GM23338 (cell line): ENCODE measurements around the gene VSIG10L. TPM values are rescaled to one million over a fixed set of nuclear protein-coding genes. Genes with fewer than 3 reads are reported as not detected.

Source experiments
- ATAC-seq: fragments of 200-7000 bp; cut with Tn5 transposase; 3 replicates; pipeline ENCODE4 v1.9.1; 2020
- DNase-seq: peaks from one replicate; pipeline ENCODE4 v3.0.0-alpha.2; 2015; ENCODE audit warnings: low spot score
- H2AFZ ChIP-seq: fragments of 200-600 bp; sonication (generic); 2 replicates; pipeline ENCODE4 v1.8.0; 2016; ENCODE audit warnings: antibody characterized with exemption, mild to moderate bottlenecking, moderate library complexity
- H3F3A ChIP-seq: fragments of 200-600 bp; sonication (generic); replicated peaks from 2 replicates; pipeline ENCODE4 v1.8.0; 2017; ENCODE audit warnings: antibody characterized with exemption, mixed run types, low read depth
- H3K27ac ChIP-seq: fragments of 200-600 bp; sonication (generic); 2 replicates; pipeline ENCODE4 v1.6.1; 2016; ENCODE audit warnings: low read depth
- H3K27me3 ChIP-seq: fragments of 200-600 bp; sonication (generic); 2 replicates; pipeline ENCODE4 v1.8.0; 2016; ENCODE audit warnings: mild to moderate bottlenecking, mixed run types, moderate library complexity; ENCODE audit not compliant: insufficient read depth
- H3K36me3 ChIP-seq: fragments of 200-600 bp; sonication (generic); 2 replicates; pipeline ENCODE4 v1.8.0; 2016; ENCODE audit warnings: mild to moderate bottlenecking; ENCODE audit not compliant: insufficient read depth
- H3K4me1 ChIP-seq: fragments of 200-600 bp; sonication (generic); 2 replicates; pipeline ENCODE4 v1.8.0; 2016; ENCODE audit warnings: mild to moderate bottlenecking, moderate library complexity; ENCODE audit not compliant: insufficient read depth
- H3K4me2 ChIP-seq: fragments of 200-600 bp; sonication (generic); 2 replicates; pipeline ENCODE4 v1.7.1; 2017; ENCODE audit warnings: mixed run types
- H3K4me3 ChIP-seq: fragments of 200-600 bp; sonication (generic); 2 replicates; pipeline ENCODE4 v1.6.1; 2016; ENCODE audit warnings: mixed run types
- H3K79me2 ChIP-seq: fragments of 200-600 bp; sonication (generic); replicated peaks from 2 replicates; pipeline ENCODE4 v1.8.0; 2017; ENCODE audit warnings: mild to moderate bottlenecking; ENCODE audit not compliant: insufficient read depth
- H3K9me2 ChIP-seq: fragments of 200-600 bp; sonication (generic); 2 replicates; pipeline ENCODE4 v1.8.0; 2017; ENCODE audit not compliant: insufficient read depth
- H4K20me1 ChIP-seq: fragments of 200-600 bp; sonication (generic); replicated peaks from 2 replicates; pipeline ENCODE4 v1.8.0; 2017; ENCODE audit warnings: mild to moderate bottlenecking; ENCODE audit not compliant: insufficient read depth
- H3K27ac Mint-ChIP-seq: 2 replicates; pipeline ENCODE4 v1.8.0; 2020; ENCODE audit warnings: inconsistent platforms, mild to moderate bottlenecking, moderate library complexity, mixed read lengths
- H3K27me3 Mint-ChIP-seq: 3 replicates; pipeline ENCODE4 v1.8.0; 2022; ENCODE audit warnings: low read depth, mild to moderate bottlenecking, moderate library complexity, mixed read lengths, inconsistent platforms; ENCODE audit not compliant: insufficient read depth, poor library complexity
- H3K36me3 Mint-ChIP-seq: 3 replicates; pipeline ENCODE4 v1.8.0; 2021; ENCODE audit warnings: low read depth, mild to moderate bottlenecking, inconsistent platforms, moderate library complexity, mixed read lengths
- H3K4me1 Mint-ChIP-seq: 3 replicates; pipeline ENCODE4 v1.8.0; 2020; ENCODE audit warnings: mild to moderate bottlenecking, inconsistent platforms, mixed read lengths
- H3K4me3 Mint-ChIP-seq: 3 replicates; pipeline ENCODE4 v1.8.0; 2021; ENCODE audit warnings: moderate library complexity, mild to moderate bottlenecking, inconsistent platforms, mixed read lengths
- H3K9me3 Mint-ChIP-seq: 3 replicates; pipeline ENCODE4 v1.8.0; 2020; ENCODE audit warnings: moderate library complexity, mild to moderate bottlenecking, inconsistent platforms, mixed read lengths
- CTCF ChIP-seq, 2 experiments: fragments of 200-600 bp in 1 of 2; sonication (generic) in 1 of 2; conservative IDR thresholded peaks; 2 replicates each; pipeline versions ENCODE4 v1.5.1 to v1.6.1; 2016 to 2017; ENCODE audit warnings: antibody characterized with exemption in 2 of 2, low read depth in 2 of 2, mild to moderate bottlenecking in 2 of 2, moderate library complexity in 1 of 2
- ETS1 ChIP-seq: IDR thresholded peaks from 2 replicates; pipeline ENCODE4 v1.6.1; 2016; ENCODE audit warnings: antibody characterized with exemption
- POLR2AphosphoS5 ChIP-seq: IDR thresholded peaks from 2 replicates; pipeline ENCODE4 v1.6.1; 2016; ENCODE audit warnings: antibody characterized with exemption, low read depth
- STAT1 ChIP-seq: IDR thresholded peaks from one replicate; pipeline ENCODE4 v1.6.1; 2016; ENCODE audit warnings: antibody characterized with exemption; ENCODE audit not compliant: unreplicated experiment
- polyA plus RNA-seq: library from polyadenylated mRNA; unstranded; fragments of >200 nt; fragmentation: Nextera tagmentation; extraction: Ambion mirVana; gene quantifications from 2 replicates; pipeline ENCODE4 v1.2.1, GENCODE V29; 2016
- total RNA-seq: library from RNA; depleted of rRNA; stranded (reverse); fragments of >200 nt; shearing (Covaris generic); gene quantifications from 2 replicates; pipeline ENCODE4 v1.2.3, GENCODE V29; 2014
- TF ChIP-seq, protein P1 (sequence below): fragments of 250-450 bp; sonication (Bioruptor Pico); IDR thresholded peaks from 2 replicates; pipeline ENCODE4 v1.5.0; 2020; ENCODE audit warnings: mild to moderate bottlenecking, moderate library complexity

VSIG10L gene
- total and polyA plus RNA-seq, 2 experiments from 2014 or later = 9.6 to 10.4 TPM

DNA sequence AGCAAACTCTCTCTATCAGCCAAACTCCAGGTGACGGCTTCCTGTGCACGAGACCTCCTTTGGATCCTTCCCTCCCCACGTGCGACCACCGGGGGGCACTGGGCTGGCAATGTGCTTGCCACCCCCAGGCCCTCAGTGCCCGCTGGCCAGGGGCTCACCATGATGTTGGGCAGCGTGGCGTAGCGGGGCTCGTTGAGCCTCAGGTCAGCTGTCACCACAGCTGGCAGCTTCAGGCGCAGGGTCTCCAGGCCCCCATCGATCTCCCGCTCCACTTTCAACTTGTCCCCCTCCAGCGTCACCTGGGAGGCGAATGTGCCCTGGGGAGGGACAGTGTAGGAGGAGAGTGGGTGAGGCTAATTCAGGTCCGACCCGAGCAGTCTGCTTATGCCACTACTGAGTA lies 4.8 kb upstream of the VSIG10L start:
- peaks cover 2% of the 10 kb centered on the region; the same call in 1 of the 2 replicates for H3K27me3 ChIP-seq
- H3K27ac ChIP-seq = no peak overlapping the region
- no peak for DNase-seq
- peak; percentile 61 for ATAC-seq
- no peaks in the 10 kb centered on the region for H3K9me2 ChIP-seq
- no peak overlapping the region for H3K4me3 Mint-ChIP-seq
- peaks cover 6% of the 10 kb centered on the region for H3K36me3 Mint-ChIP-seq
- H3K79me2 ChIP-seq = no peaks in the 10 kb centered on the region
- H3K9me3 Mint-ChIP-seq = no peaks in the 10 kb centered on the region
- H3K27me3 Mint-ChIP-seq = peaks cover 3% of the 10 kb centered on the region
- no peaks in the 10 kb centered on the region; the same call in 1 of the 2 replicates for H4K20me1 ChIP-seq
- H3K4me2 ChIP-seq = no peak overlapping the region
- no peaks in the 10 kb centered on the region for H3F3A ChIP-seq
- no peak for TF ChIP-seq POLR2AphosphoS5
- no peak for TF ChIP-seq ETS1
- TF ChIP-seq CTCF (conservative IDR thresholded peaks at IDR 0.05; ENCODE audit: low read depth in 2 of 2) = peak; percentile 42 to 59
- TF ChIP-seq STAT1 = no peak
- TF ChIP-seq, protein P1, sequence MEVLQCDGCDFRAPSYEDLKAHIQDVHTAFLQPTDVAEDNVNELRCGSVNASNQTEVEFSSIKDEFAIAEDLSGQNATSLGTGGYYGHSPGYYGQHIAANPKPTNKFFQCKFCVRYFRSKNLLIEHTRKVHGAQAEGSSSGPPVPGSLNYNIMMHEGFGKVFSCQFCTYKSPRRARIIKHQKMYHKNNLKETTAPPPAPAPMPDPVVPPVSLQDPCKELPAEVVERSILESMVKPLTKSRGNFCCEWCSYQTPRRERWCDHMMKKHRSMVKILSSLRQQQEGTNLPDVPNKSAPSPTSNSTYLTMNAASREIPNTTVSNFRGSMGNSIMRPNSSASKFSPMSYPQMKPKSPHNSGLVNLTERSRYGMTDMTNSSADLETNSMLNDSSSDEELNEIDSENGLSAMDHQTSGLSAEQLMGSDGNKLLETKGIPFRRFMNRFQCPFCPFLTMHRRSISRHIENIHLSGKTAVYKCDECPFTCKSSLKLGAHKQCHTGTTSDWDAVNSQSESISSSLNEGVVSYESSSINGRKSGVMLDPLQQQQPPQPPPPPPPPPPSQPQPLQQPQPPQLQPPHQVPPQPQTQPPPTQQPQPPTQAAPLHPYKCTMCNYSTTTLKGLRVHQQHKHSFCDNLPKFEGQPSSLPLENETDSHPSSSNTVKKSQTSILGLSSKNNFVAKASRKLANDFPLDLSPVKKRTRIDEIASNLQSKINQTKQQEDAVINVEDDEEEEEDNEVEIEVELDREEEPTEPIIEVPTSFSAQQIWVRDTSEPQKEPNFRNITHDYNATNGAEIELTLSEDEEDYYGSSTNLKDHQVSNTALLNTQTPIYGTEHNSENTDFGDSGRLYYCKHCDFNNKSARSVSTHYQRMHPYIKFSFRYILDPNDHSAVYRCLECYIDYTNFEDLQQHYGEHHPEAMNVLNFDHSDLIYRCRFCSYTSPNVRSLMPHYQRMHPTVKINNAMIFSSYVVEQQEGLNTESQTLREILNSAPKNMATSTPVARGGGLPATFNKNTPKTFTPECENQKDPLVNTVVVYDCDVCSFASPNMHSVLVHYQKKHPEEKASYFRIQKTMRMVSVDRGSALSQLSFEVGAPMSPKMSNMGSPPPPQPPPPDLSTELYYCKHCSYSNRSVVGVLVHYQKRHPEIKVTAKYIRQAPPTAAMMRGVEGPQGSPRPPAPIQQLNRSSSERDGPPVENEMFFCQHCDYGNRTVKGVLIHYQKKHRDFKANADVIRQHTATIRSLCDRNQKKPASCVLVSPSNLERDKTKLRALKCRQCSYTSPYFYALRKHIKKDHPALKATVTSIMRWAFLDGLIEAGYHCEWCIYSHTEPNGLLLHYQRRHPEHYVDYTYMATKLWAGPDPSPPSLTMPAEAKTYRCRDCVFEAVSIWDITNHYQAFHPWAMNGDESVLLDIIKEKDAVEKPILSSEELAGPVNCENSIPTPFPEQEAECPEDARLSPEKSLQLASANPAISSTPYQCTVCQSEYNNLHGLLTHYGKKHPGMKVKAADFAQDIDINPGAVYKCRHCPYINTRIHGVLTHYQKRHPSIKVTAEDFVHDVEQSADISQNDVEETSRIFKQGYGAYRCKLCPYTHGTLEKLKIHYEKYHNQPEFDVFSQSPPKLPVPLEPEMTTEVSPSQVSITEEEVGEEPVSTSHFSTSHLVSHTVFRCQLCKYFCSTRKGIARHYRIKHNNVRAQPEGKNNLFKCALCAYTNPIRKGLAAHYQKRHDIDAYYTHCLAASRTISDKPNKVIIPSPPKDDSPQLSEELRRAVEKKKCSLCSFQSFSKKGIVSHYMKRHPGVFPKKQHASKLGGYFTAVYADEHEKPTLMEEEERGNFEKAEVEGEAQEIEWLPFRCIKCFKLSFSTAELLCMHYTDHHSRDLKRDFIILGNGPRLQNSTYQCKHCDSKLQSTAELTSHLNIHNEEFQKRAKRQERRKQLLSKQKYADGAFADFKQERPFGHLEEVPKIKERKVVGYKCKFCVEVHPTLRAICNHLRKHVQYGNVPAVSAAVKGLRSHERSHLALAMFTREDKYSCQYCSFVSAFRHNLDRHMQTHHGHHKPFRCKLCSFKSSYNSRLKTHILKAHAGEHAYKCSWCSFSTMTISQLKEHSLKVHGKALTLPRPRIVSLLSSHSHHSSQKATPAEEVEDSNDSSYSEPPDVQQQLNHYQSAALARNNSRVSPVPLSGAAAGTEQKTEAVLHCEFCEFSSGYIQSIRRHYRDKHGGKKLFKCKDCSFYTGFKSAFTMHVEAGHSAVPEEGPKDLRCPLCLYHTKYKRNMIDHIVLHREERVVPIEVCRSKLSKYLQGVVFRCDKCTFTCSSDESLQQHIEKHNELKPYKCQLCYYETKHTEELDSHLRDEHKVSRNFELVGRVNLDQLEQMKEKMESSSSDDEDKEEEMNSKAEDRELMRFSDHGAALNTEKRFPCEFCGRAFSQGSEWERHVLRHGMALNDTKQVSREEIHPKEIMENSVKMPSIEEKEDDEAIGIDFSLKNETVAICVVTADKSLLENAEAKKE (CRISPR knock-in tag) = no peak
- H3K4me1 ChIP-seq = peaks cover 14% of the 10 kb centered on the region
- peaks cover 13% of the 10 kb centered on the region for H3K4me1 Mint-ChIP-seq
- H3K27ac Mint-ChIP-seq = no peak overlapping the region
- no peak overlapping the region for H2AFZ ChIP-seq
- H3K4me3 ChIP-seq = no peak overlapping the region
- H3K36me3 ChIP-seq = no peaks in the 10 kb centered on the region
